HCT116 (cell line): ENCODE data around the gene AGAP1. TPM values are rescaled to one million over a fixed set of nuclear protein-coding genes. Genes with fewer than 3 reads are reported as not detected.

Source experiments
- ATAC-seq: fragments of 200-7000 bp; cut with Tn5 transposase; 2 replicates; pipeline ENCODE4 v1.9.1; 2020; ENCODE audit warnings: mild to moderate bottlenecking, moderate library complexity
- BruUV-seq: library from RNA; stranded (reverse); fragments of 400-500 nt; replicated peaks from 2 replicates; lab custom pipeline; 2021; lab: Mats Ljungman, UMichigan
- CTCF ChIA-PET: fragments of 300-600 bp; sonication (Branson Sonifier 250); formaldehyde crosslinking; loops from one replicate; lab custom pipeline; 2021; ENCODE audit warnings: antibody characterized with exemption; lab: Charles Lee
- POLR2A ChIA-PET: fragments of 300-600, 350-600 bp; sonication (Branson Sonifier 250); formaldehyde crosslinking; loops from one replicate; lab custom pipeline; 2021; ENCODE audit warnings: antibody characterized with exemption; lab: Charles Lee
- RAD21 ChIA-PET, 2 experiments: fragments of 300-600 bp; sonication (Branson Sonifier 250); formaldehyde crosslinking; loops; one replicate each; lab custom pipeline; 2023; ENCODE audit warnings: low total read pairs in 2 of 2; ENCODE audit not compliant: uncharacterized antibody in 2 of 2, unreplicated experiment in 2 of 2, low non-redundant PET in 1 of 2; lab: Charles Lee
- DNase-seq: peaks from one replicate; pipeline ENCODE4 v3.0.0-alpha.2; 2010; ENCODE audit warnings: low read depth, low spot score
- H2AFZ ChIP-seq: fragments of 200-600 bp; shearing (Covaris generic), sonication (generic); 2 replicates; pipeline ENCODE4 v1.6.1; 2017; ENCODE audit warnings: low read depth, mixed run types, mixed read lengths, antibody characterized with exemption, low read length; ENCODE audit not compliant: poor library complexity, severe bottlenecking
- H3K27ac ChIP-seq: 2 replicates; pipeline ENCODE4 v1.5.1; 2012; ENCODE audit warnings: low read depth, low read length
- H3K27me3 ChIP-seq: fragments of 200-600 bp; sonication (generic); 2 replicates; pipeline ENCODE4 v1.6.1; 2016; ENCODE audit warnings: mixed run types, low read length, mixed read lengths; ENCODE audit not compliant: insufficient read depth
- H3K36me3 ChIP-seq, 2 experiments: fragments of 200-500 bp in 1 of 2; fragments of 200-600 bp in 1 of 2; sonication (Bioruptor generic) in 1 of 2; sonication (generic) in 1 of 2; 2 replicates each; pipeline versions ENCODE4 v1.5.1 to v1.6.1; 2014 to 2016; ENCODE audit warnings: low read length in 2 of 2, inconsistent platforms in 1 of 2, mixed read lengths in 1 of 2, mixed run types in 1 of 2; ENCODE audit not compliant: insufficient read depth in 2 of 2, control insufficient read depth in 1 of 2
- H3K4me1 ChIP-seq, 2 experiments: fragments of 200-600 bp in 1 of 2; sonication (generic) in 1 of 2; 2 replicates each; pipeline versions ENCODE4 v1.5.1 to v1.6.1; 2012 to 2017; ENCODE audit warnings: low read length in 2 of 2, inconsistent platforms in 1 of 2, mild to moderate bottlenecking in 1 of 2, mixed read lengths in 1 of 2, mixed run types in 1 of 2, moderate library complexity in 1 of 2; ENCODE audit not compliant: insufficient read depth in 2 of 2, control insufficient read depth in 1 of 2
- H3K4me2 ChIP-seq: fragments of 200-600 bp; sonication (generic); 2 replicates; pipeline ENCODE4 v1.6.1; 2017; ENCODE audit warnings: mixed run types, low read length, mixed read lengths
- H3K4me3 ChIP-seq, 2 experiments: fragments of 200-600 bp in 1 of 2; sonication (generic) in 1 of 2; replicated peaks in 1 of 2; 2 replicates each; pipeline ENCODE4 v1.5.1; 2011 to 2016; ENCODE audit warnings: low read length in 2 of 2, control low read depth in 1 of 2, low read depth in 1 of 2, mild to moderate bottlenecking in 1 of 2, mixed read lengths in 1 of 2, mixed run types in 1 of 2
- H3K79me2 ChIP-seq: fragments of 200-600 bp; sonication (generic); 2 replicates; pipeline ENCODE4 v1.6.1; 2017; ENCODE audit warnings: mild to moderate bottlenecking, mixed run types, low read length, moderate library complexity, mixed read lengths; ENCODE audit not compliant: insufficient read depth
- H3K9ac ChIP-seq: fragments of 200-600 bp; sonication (generic); 2 replicates; pipeline ENCODE4 v1.6.1; 2016; ENCODE audit warnings: low read length, mixed read lengths
- H3K9me2 ChIP-seq: fragments of 200-600 bp; sonication (generic), shearing (Covaris generic); 2 replicates; pipeline ENCODE4 v1.6.1; 2017; ENCODE audit warnings: mixed run types, mild to moderate bottlenecking, moderate library complexity; ENCODE audit not compliant: insufficient read depth
- H3K9me3 ChIP-seq, 2 experiments: fragments of 200-500 bp in 1 of 2; fragments of 200-600 bp in 1 of 2; sonication (Bioruptor generic) in 1 of 2; sonication (generic) in 1 of 2; 2 replicates each; pipeline ENCODE4 v1.6.1; 2014 to 2017; ENCODE audit warnings: low read length in 2 of 2, mixed read lengths in 2 of 2, inconsistent platforms in 1 of 2, low read depth in 1 of 2, mild to moderate bottlenecking in 1 of 2, mixed run types in 1 of 2, moderate library complexity in 1 of 2; ENCODE audit not compliant: control insufficient read depth in 1 of 2, insufficient read depth in 1 of 2
- H4K20me1 ChIP-seq: fragments of 200-600 bp; sonication (generic), shearing (Covaris generic); 2 replicates; pipeline ENCODE4 v1.6.1; 2017; ENCODE audit warnings: mixed run types, mild to moderate bottlenecking, moderate library complexity; ENCODE audit not compliant: insufficient read depth
- FOSL1 ChIP-seq: IDR thresholded peaks from 2 replicates; pipeline ENCODE4 v1.6.1; 2012; ENCODE audit warnings: low read depth
- POLR2AphosphoS5 ChIP-seq: IDR thresholded peaks from 2 replicates; pipeline ENCODE4 v1.6.1; 2011; ENCODE audit warnings: mild to moderate bottlenecking, low read depth, low read length, moderate library complexity
- SP1 ChIP-seq: IDR thresholded peaks from 2 replicates; pipeline ENCODE4 v1.6.1; 2012; ENCODE audit warnings: low read depth
- SRF ChIP-seq: IDR thresholded peaks from 2 replicates; pipeline ENCODE4 v1.6.1; 2012; ENCODE audit warnings: low read depth
- ZNF274 ChIP-seq: fragments of 200-500 bp; sonication (Bioruptor generic); IDR thresholded peaks from 2 replicates; pipeline ENCODE4 v1.6.1; 2014; ENCODE audit warnings: mild to moderate bottlenecking, low read depth, low read length, inconsistent platforms
- intact Hi-C: fragments of 100-400 bp; cut with micrococcal nuclease; formaldehyde crosslinking; loops from 2 replicates; pipeline ENCODE4 v1.10.0; 2022
- total RNA-seq: library from RNA; stranded (reverse); gene quantifications from one replicate; pipeline ENCODE4 v1.2.1, GENCODE V29; 2021; ENCODE audit not compliant: unreplicated experiment
- TF ChIP-seq, protein P1 (sequence below), 3 experiments: fragments of 200-600 bp in 1 of 3; sonication (generic) in 1 of 3; IDR thresholded peaks in 2 of 3; conservative IDR thresholded peaks in 1 of 3; 2 replicates each; pipeline ENCODE4 v1.5.1; 2012 to 2017; ENCODE audit warnings: low read depth in 2 of 3, low read length in 2 of 3, antibody characterized with exemption in 1 of 3, borderline replicate concordance in 1 of 3, control low read depth in 1 of 3, mild to moderate bottlenecking in 1 of 3, mixed read lengths in 1 of 3, mixed run types in 1 of 3, moderate library complexity in 1 of 3; ENCODE audit not compliant: insufficient read depth in 1 of 3

AGAP1 gene
- total RNA-seq, 1 experiment from 2014 or later, result 43.8 TPM

DNA sequence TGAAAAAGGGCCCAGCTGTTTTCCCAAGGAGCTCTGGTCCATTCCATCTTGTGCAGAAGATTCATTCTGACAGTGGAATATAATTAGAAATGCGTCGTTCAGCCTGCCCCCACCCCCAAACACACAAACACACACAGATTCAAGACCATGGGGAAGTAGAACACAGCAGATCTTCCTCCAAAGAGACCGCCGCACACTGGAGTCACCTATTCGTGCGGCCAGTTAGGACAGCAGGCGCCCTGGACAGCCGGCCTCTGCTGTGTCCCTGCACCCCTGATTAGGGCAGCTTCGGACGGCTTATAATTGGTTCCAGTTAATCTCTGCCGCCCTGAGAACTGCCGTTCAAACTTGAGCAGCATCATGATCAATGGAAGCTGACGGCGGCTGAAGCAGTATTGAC is 558.4 kb downstream of the AGAP1 start:
- RAD21 ChIA-PET, result no interaction called here
- no peak for ATAC-seq
- intact Hi-C loops, result no loop called here
- no TSS peak for BruUV-seq
- H3K4me2 ChIP-seq, result no peak overlapping the region
- POLR2A ChIA-PET, result no interaction called here
- TF ChIP-seq SRF (no peak), FOSL1 (no peak), SP1 (no peak), ZNF274 (no peak), POLR2AphosphoS5 (no peak)
- TF ChIP-seq, protein P1, sequence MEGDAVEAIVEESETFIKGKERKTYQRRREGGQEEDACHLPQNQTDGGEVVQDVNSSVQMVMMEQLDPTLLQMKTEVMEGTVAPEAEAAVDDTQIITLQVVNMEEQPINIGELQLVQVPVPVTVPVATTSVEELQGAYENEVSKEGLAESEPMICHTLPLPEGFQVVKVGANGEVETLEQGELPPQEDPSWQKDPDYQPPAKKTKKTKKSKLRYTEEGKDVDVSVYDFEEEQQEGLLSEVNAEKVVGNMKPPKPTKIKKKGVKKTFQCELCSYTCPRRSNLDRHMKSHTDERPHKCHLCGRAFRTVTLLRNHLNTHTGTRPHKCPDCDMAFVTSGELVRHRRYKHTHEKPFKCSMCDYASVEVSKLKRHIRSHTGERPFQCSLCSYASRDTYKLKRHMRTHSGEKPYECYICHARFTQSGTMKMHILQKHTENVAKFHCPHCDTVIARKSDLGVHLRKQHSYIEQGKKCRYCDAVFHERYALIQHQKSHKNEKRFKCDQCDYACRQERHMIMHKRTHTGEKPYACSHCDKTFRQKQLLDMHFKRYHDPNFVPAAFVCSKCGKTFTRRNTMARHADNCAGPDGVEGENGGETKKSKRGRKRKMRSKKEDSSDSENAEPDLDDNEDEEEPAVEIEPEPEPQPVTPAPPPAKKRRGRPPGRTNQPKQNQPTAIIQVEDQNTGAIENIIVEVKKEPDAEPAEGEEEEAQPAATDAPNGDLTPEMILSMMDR (IDR thresholded peaks at IDR 0.05 in 2 of 3, conservative IDR thresholded peaks at IDR 0.05 in 1 of 3; ENCODE audit: borderline replicate concordance in 1 of 3, insufficient read depth in 1 of 3, low read depth in 2 of 3, low read length in 2 of 3), result no peak
- H3K36me3 ChIP-seq, result peaks cover 0 to 2% of the 10 kb centered on the region in 2 experiments; a peak in 1 of 4 replicates
- H3K27me3 ChIP-seq, result no peaks in the 10 kb centered on the region
- H3K27ac ChIP-seq, result no peak overlapping the region
- no peaks in the 10 kb centered on the region for H4K20me1 ChIP-seq
- H3K9me2 ChIP-seq, result no peaks in the 10 kb centered on the region
- H3K79me2 ChIP-seq, result no peaks in the 10 kb centered on the region
- H2AFZ ChIP-seq, result no peak overlapping the region
- no peak overlapping the region for H3K9ac ChIP-seq
- DNase-seq, result no peak
- no peak overlapping the region for H3K4me3 ChIP-seq
- CTCF ChIA-PET, result no interaction called here
- no peaks in the 10 kb centered on the region for H3K9me3 ChIP-seq
- H3K4me1 ChIP-seq, result peaks cover 0 to 3% of the 10 kb centered on the region in 2 experiments; a peak in 1 of 4 replicates
